HCT116 (cell line): Measurements from ENCODE around the gene DRAM1. TPM values are rescaled to one million over a fixed set of nuclear protein-coding genes. Genes with fewer than 3 reads are reported as not detected.
A peak's percentile ranks its signal among the peaks of the same experiment; 100 is the strongest.
"Not testable (repeated sequence)": the region's sequence is repeated elsewhere in the genome, so short reads cannot be mapped to it uniquely, and the experiment has no call there.

Source experiments
- ATAC-seq: fragments of 200-7000 bp; cut with Tn5 transposase; 2 replicates; pipeline ENCODE4 v1.9.1; 2020; ENCODE audit warnings: mild to moderate bottlenecking, moderate library complexity
- BruUV-seq: library from RNA; stranded (reverse); fragments of 400-500 nt; replicated peaks from 2 replicates; lab custom pipeline; 2021; lab: Mats Ljungman, UMichigan
- CTCF ChIA-PET: fragments of 300-600 bp; sonication (Branson Sonifier 250); formaldehyde crosslinking; loops from one replicate; lab custom pipeline; 2021; ENCODE audit warnings: antibody characterized with exemption; lab: Charles Lee
- POLR2A ChIA-PET: fragments of 300-600, 350-600 bp; sonication (Branson Sonifier 250); formaldehyde crosslinking; loops from one replicate; lab custom pipeline; 2021; ENCODE audit warnings: antibody characterized with exemption; lab: Charles Lee
- RAD21 ChIA-PET, 2 experiments: fragments of 300-600 bp; sonication (Branson Sonifier 250); formaldehyde crosslinking; loops; one replicate each; lab custom pipeline; 2023; ENCODE audit warnings: low total read pairs in 2 of 2; ENCODE audit not compliant: uncharacterized antibody in 2 of 2, unreplicated experiment in 2 of 2, low non-redundant PET in 1 of 2; lab: Charles Lee
- DNase-seq: peaks from one replicate; pipeline ENCODE4 v3.0.0-alpha.2; 2010; ENCODE audit warnings: low read depth, low spot score
- H2AFZ ChIP-seq: fragments of 200-600 bp; shearing (Covaris generic), sonication (generic); 2 replicates; pipeline ENCODE4 v1.6.1; 2017; ENCODE audit warnings: low read depth, mixed run types, mixed read lengths, antibody characterized with exemption, low read length; ENCODE audit not compliant: poor library complexity, severe bottlenecking
- H3K27ac ChIP-seq: 2 replicates; pipeline ENCODE4 v1.5.1; 2012; ENCODE audit warnings: low read depth, low read length
- H3K27me3 ChIP-seq: fragments of 200-600 bp; sonication (generic); 2 replicates; pipeline ENCODE4 v1.6.1; 2016; ENCODE audit warnings: mixed run types, low read length, mixed read lengths; ENCODE audit not compliant: insufficient read depth
- H3K36me3 ChIP-seq, 2 experiments: fragments of 200-500 bp in 1 of 2; fragments of 200-600 bp in 1 of 2; sonication (Bioruptor generic) in 1 of 2; sonication (generic) in 1 of 2; 2 replicates each; pipeline versions ENCODE4 v1.5.1 to v1.6.1; 2014 to 2016; ENCODE audit warnings: low read length in 2 of 2, inconsistent platforms in 1 of 2, mixed read lengths in 1 of 2, mixed run types in 1 of 2; ENCODE audit not compliant: insufficient read depth in 2 of 2, control insufficient read depth in 1 of 2
- H3K4me1 ChIP-seq, 2 experiments: fragments of 200-600 bp in 1 of 2; sonication (generic) in 1 of 2; 2 replicates each; pipeline versions ENCODE4 v1.5.1 to v1.6.1; 2012 to 2017; ENCODE audit warnings: low read length in 2 of 2, inconsistent platforms in 1 of 2, mild to moderate bottlenecking in 1 of 2, mixed read lengths in 1 of 2, mixed run types in 1 of 2, moderate library complexity in 1 of 2; ENCODE audit not compliant: insufficient read depth in 2 of 2, control insufficient read depth in 1 of 2
- H3K4me2 ChIP-seq: fragments of 200-600 bp; sonication (generic); 2 replicates; pipeline ENCODE4 v1.6.1; 2017; ENCODE audit warnings: mixed run types, low read length, mixed read lengths
- H3K4me3 ChIP-seq, 2 experiments: fragments of 200-600 bp in 1 of 2; sonication (generic) in 1 of 2; replicated peaks in 1 of 2; 2 replicates each; pipeline ENCODE4 v1.5.1; 2011 to 2016; ENCODE audit warnings: low read length in 2 of 2, control low read depth in 1 of 2, low read depth in 1 of 2, mild to moderate bottlenecking in 1 of 2, mixed read lengths in 1 of 2, mixed run types in 1 of 2
- H3K79me2 ChIP-seq: fragments of 200-600 bp; sonication (generic); 2 replicates; pipeline ENCODE4 v1.6.1; 2017; ENCODE audit warnings: mild to moderate bottlenecking, mixed run types, low read length, moderate library complexity, mixed read lengths; ENCODE audit not compliant: insufficient read depth
- H3K9ac ChIP-seq: fragments of 200-600 bp; sonication (generic); 2 replicates; pipeline ENCODE4 v1.6.1; 2016; ENCODE audit warnings: low read length, mixed read lengths
- H3K9me2 ChIP-seq: fragments of 200-600 bp; sonication (generic), shearing (Covaris generic); 2 replicates; pipeline ENCODE4 v1.6.1; 2017; ENCODE audit warnings: mixed run types, mild to moderate bottlenecking, moderate library complexity; ENCODE audit not compliant: insufficient read depth
- H3K9me3 ChIP-seq, 2 experiments: fragments of 200-500 bp in 1 of 2; fragments of 200-600 bp in 1 of 2; sonication (Bioruptor generic) in 1 of 2; sonication (generic) in 1 of 2; 2 replicates each; pipeline ENCODE4 v1.6.1; 2014 to 2017; ENCODE audit warnings: low read length in 2 of 2, mixed read lengths in 2 of 2, inconsistent platforms in 1 of 2, low read depth in 1 of 2, mild to moderate bottlenecking in 1 of 2, mixed run types in 1 of 2, moderate library complexity in 1 of 2; ENCODE audit not compliant: control insufficient read depth in 1 of 2, insufficient read depth in 1 of 2
- H4K20me1 ChIP-seq: fragments of 200-600 bp; sonication (generic), shearing (Covaris generic); 2 replicates; pipeline ENCODE4 v1.6.1; 2017; ENCODE audit warnings: mixed run types, mild to moderate bottlenecking, moderate library complexity; ENCODE audit not compliant: insufficient read depth
- CBX3 ChIP-seq: IDR thresholded peaks from 2 replicates; pipeline ENCODE4 v1.6.1; 2012; ENCODE audit warnings: low read depth
- EGR1 ChIP-seq: IDR thresholded peaks from 2 replicates; pipeline ENCODE4 v1.6.1; 2012; ENCODE audit warnings: low read depth
- ELF1 ChIP-seq: IDR thresholded peaks from 2 replicates; pipeline ENCODE4 v1.6.1; 2012; ENCODE audit warnings: low read depth, borderline replicate concordance
- EZH2 ChIP-seq: fragments of 200-600 bp; sonication (generic); IDR thresholded peaks from 2 replicates; pipeline ENCODE4 v1.6.1; 2017; ENCODE audit warnings: antibody characterized with exemption, mixed run types
- EZH2phosphoT487 ChIP-seq: fragments of 200-600 bp; IDR thresholded peaks from 2 replicates; pipeline ENCODE4 v1.6.1; 2018; ENCODE audit warnings: antibody characterized with exemption, borderline replicate concordance
- FOSL1 ChIP-seq: IDR thresholded peaks from 2 replicates; pipeline ENCODE4 v1.6.1; 2012; ENCODE audit warnings: low read depth
- POLR2AphosphoS5 ChIP-seq: IDR thresholded peaks from 2 replicates; pipeline ENCODE4 v1.6.1; 2011; ENCODE audit warnings: mild to moderate bottlenecking, low read depth, low read length, moderate library complexity
- SIN3A ChIP-seq: IDR thresholded peaks from 2 replicates; pipeline ENCODE4 v1.6.1; 2012; ENCODE audit warnings: low read depth
- SRF ChIP-seq: IDR thresholded peaks from 2 replicates; pipeline ENCODE4 v1.6.1; 2012; ENCODE audit warnings: low read depth
- TCF7L2 ChIP-seq: IDR thresholded peaks from 2 replicates; pipeline ENCODE4 v1.7.0; 2011; ENCODE audit warnings: borderline replicate concordance, inconsistent platforms; ENCODE audit not compliant: insufficient read depth, insufficient read length; ENCODE audit errors: extremely low read depth
- YY1 ChIP-seq: IDR thresholded peaks from 2 replicates; pipeline ENCODE4 v1.6.1; 2011; ENCODE audit warnings: low read length, low read depth, moderate library complexity, mild to moderate bottlenecking; ENCODE audit not compliant: insufficient replicate concordance; ENCODE audit errors: extremely low read depth
- ZFX ChIP-seq: fragments of 450-650 bp; IDR thresholded peaks from 2 replicates; pipeline ENCODE4 v1.6.1; 2017
- ZNF274 ChIP-seq: fragments of 200-500 bp; sonication (Bioruptor generic); IDR thresholded peaks from 2 replicates; pipeline ENCODE4 v1.6.1; 2014; ENCODE audit warnings: mild to moderate bottlenecking, low read depth, low read length, inconsistent platforms
- intact Hi-C: fragments of 100-400 bp; cut with micrococcal nuclease; formaldehyde crosslinking; loops from 2 replicates; pipeline ENCODE4 v1.10.0; 2022
- total RNA-seq: library from RNA; stranded (reverse); gene quantifications from one replicate; pipeline ENCODE4 v1.2.1, GENCODE V29; 2021; ENCODE audit not compliant: unreplicated experiment
- TF ChIP-seq, protein P1 (sequence below), 3 experiments: fragments of 200-600 bp in 1 of 3; sonication (generic) in 1 of 3; IDR thresholded peaks in 2 of 3; conservative IDR thresholded peaks in 1 of 3; 2 replicates each; pipeline ENCODE4 v1.5.1; 2012 to 2017; ENCODE audit warnings: low read depth in 2 of 3, low read length in 2 of 3, antibody characterized with exemption in 1 of 3, borderline replicate concordance in 1 of 3, control low read depth in 1 of 3, mild to moderate bottlenecking in 1 of 3, mixed read lengths in 1 of 3, mixed run types in 1 of 3, moderate library complexity in 1 of 3; ENCODE audit not compliant: insufficient read depth in 1 of 3
- TF ChIP-seq, protein P2 (sequence below): IDR thresholded peaks from 2 replicates; pipeline ENCODE4 v1.6.1; 2012

The DRAM1 gene
- total RNA-seq, 1 experiment from 2014 or later: 20.3 TPM

DNA sequence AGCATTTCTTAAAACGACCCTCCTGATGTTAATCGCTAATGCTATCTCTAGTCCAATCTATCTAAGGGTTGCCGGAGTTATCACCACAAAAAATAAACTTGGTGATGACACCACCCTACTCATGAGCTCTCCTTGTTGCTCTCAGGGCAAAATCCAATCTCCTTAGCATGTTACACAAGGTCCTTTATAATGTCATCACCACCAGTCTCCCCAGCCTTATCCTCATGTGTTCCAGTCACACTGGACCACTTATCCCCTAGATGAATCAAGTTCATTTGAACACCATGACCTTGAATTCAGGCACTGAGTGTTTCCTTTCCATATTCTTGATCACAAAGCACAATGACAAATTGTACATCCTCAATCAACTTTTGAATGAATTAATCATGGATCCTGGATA lies 19.0 kb upstream of the DRAM1 start (continued):
- TF ChIP-seq EZH2: no peak
- no peak for TF ChIP-seq EGR1
- TF ChIP-seq EZH2phosphoT487: no peak
- no peak for TF ChIP-seq ELF1
- TF ChIP-seq, protein P1, sequence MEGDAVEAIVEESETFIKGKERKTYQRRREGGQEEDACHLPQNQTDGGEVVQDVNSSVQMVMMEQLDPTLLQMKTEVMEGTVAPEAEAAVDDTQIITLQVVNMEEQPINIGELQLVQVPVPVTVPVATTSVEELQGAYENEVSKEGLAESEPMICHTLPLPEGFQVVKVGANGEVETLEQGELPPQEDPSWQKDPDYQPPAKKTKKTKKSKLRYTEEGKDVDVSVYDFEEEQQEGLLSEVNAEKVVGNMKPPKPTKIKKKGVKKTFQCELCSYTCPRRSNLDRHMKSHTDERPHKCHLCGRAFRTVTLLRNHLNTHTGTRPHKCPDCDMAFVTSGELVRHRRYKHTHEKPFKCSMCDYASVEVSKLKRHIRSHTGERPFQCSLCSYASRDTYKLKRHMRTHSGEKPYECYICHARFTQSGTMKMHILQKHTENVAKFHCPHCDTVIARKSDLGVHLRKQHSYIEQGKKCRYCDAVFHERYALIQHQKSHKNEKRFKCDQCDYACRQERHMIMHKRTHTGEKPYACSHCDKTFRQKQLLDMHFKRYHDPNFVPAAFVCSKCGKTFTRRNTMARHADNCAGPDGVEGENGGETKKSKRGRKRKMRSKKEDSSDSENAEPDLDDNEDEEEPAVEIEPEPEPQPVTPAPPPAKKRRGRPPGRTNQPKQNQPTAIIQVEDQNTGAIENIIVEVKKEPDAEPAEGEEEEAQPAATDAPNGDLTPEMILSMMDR (IDR thresholded peaks at IDR 0.05 in 2 of 3, conservative IDR thresholded peaks at IDR 0.05 in 1 of 3; ENCODE audit: borderline replicate concordance in 1 of 3, insufficient read depth in 1 of 3, low read depth in 2 of 3, low read length in 2 of 3): no peak
- TF ChIP-seq TCF7L2: no peak
- no peak for TF ChIP-seq YY1
- no peak for TF ChIP-seq SRF
- TF ChIP-seq, protein P2, sequence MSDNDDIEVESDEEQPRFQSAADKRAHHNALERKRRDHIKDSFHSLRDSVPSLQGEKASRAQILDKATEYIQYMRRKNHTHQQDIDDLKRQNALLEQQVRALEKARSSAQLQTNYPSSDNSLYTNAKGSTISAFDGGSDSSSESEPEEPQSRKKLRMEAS: no peak
- no peak for TF ChIP-seq CBX3

DNA sequence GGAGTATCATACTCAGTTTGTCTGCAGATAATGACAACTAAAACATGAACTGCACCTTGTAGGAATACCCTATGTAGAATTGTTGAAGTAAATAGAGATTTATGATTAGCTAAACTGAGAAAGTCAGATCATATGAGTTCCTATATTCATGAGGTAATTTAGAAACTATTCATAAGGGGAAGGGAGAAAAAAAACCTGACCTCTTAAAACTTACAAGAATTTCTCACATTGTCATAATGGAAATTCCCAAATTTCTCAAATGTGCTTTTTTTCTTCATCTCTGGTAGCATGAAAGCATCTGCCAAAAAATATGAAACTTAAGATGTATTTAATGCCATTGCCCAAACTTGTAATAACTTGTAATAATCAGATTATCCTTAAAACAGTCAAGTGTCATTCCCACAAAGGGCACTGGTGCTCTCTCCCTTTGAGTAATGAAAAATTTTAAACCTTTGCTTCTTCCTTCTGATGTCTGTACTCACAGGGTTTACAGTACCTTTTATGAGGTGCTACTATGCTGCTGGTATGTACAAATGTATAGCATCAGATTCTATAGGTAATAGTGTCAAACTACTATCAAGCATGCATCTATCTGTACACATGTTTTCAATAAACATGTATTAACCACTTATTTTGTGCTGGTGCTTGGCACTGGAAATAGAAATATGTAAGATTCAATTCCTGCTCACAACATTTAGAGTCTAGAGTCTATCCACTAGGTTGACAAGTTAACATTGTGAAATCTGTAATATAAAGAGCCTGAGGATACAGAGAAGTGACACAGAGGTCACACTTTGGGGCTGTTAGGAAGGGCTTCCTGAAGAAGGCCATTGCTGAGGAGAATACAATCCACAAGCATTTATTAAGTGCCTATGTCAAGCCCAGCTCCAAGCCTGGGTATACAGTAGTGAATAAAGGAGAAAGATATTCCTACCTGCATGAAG lies 17.4 kb upstream of the DRAM1 start:
- no peaks in the 10 kb centered on the region for H3K27me3 ChIP-seq

DNA sequence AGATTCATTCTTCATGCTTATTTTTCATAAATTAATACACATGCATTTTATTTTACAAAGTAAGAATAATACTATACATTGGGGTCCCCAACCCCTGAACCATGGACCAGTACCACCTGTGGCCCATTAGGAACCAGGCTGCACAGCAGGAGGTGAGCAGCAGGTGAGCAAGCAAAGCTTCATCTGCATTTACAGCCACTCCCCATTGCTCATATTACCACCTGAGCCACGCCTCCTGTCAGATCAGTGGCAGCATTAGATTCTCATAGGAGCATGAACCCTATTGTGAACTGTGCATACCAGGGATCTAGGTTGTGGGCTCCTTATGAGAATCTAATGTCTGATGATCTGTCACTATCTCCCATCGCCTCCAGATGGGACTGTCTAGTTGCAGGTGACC lies 15.7 kb upstream of the DRAM1 start:
- BruUV-seq, CTCF ChIA-PET, H3K36me3 ChIP-seq, H3K4me3 ChIP-seq, H3K79me2 ChIP-seq, H3K4me1 ChIP-seq, H3K4me2 ChIP-seq, RAD21 ChIA-PET, H3K9me2 ChIP-seq, H3K27me3 ChIP-seq, H2AFZ ChIP-seq, intact Hi-C loops, H4K20me1 ChIP-seq, H3K9me3 ChIP-seq, H3K9ac ChIP-seq, H3K27ac ChIP-seq, POLR2A ChIA-PET, DNase-seq: not testable (repeated sequence)
- ATAC-seq: peak; percentile 42

More for the DNA sequence above, 17.4 kb upstream of the DRAM1 start:
- no peaks in the 10 kb centered on the region for H3K9me2 ChIP-seq
- CTCF ChIA-PET: no interaction called here
- H3K4me1 ChIP-seq: peaks cover 4 to 9% of the 10 kb centered on the region in 2 experiments; a peak in 2 of 4 replicates
- TF ChIP-seq EZH2: no peak
- no peak for TF ChIP-seq FOSL1
- no peak for TF ChIP-seq ZFX
- TF ChIP-seq SIN3A: no peak
- no peak for TF ChIP-seq SRF
- TF ChIP-seq EZH2phosphoT487: no peak
- TF ChIP-seq ZNF274: no peak
- TF ChIP-seq POLR2AphosphoS5: no peak
- TF ChIP-seq, all 23 proteins: peak for 0
- Histone ChIP-seq H3K9ac (no peak overlapping the region), H3K27ac (no peak overlapping the region), H3K4me3 (no peak overlapping the region), H2AFZ (no peak overlapping the region), H3K9me3 (no peaks in the 10 kb centered on the region), H3K79me2 (no peaks in the 10 kb centered on the region), H3K36me3 (no peaks in the 10 kb centered on the region), H4K20me1 (no peaks in the 10 kb centered on the region), H3K4me2 (no peak overlapping the region)
- POLR2A ChIA-PET: no interaction called here
- DNase-seq (no peak), ATAC-seq (no peak)
- RAD21 ChIA-PET: no interaction called here
- BruUV-seq: no TSS peak
- intact Hi-C loops: no loop called here
